HCT116 (cell line): Measurements from ENCODE around the gene SMARCAD1. TPM values are rescaled to one million over a fixed set of nuclear protein-coding genes. Genes with fewer than 3 reads are reported as not detected.

Source experiments
- ATAC-seq: fragments of 200-7000 bp; cut with Tn5 transposase; 2 replicates; pipeline ENCODE4 v1.9.1; 2020; ENCODE audit warnings: mild to moderate bottlenecking, moderate library complexity
- BruUV-seq: library from RNA; stranded (reverse); fragments of 400-500 nt; replicated peaks from 2 replicates; lab custom pipeline; 2021; lab: Mats Ljungman, UMichigan
- CTCF ChIA-PET: fragments of 300-600 bp; sonication (Branson Sonifier 250); formaldehyde crosslinking; loops from one replicate; lab custom pipeline; 2021; ENCODE audit warnings: antibody characterized with exemption; lab: Charles Lee
- POLR2A ChIA-PET: fragments of 300-600, 350-600 bp; sonication (Branson Sonifier 250); formaldehyde crosslinking; loops from one replicate; lab custom pipeline; 2021; ENCODE audit warnings: antibody characterized with exemption; lab: Charles Lee
- RAD21 ChIA-PET, 2 experiments: fragments of 300-600 bp; sonication (Branson Sonifier 250); formaldehyde crosslinking; loops; one replicate each; lab custom pipeline; 2023; ENCODE audit warnings: low total read pairs in 2 of 2; ENCODE audit not compliant: uncharacterized antibody in 2 of 2, unreplicated experiment in 2 of 2, low non-redundant PET in 1 of 2; lab: Charles Lee
- DNase-seq: peaks from one replicate; pipeline ENCODE4 v3.0.0-alpha.2; 2010; ENCODE audit warnings: low read depth, low spot score
- H2AFZ ChIP-seq: fragments of 200-600 bp; shearing (Covaris generic), sonication (generic); 2 replicates; pipeline ENCODE4 v1.6.1; 2017; ENCODE audit warnings: low read depth, mixed run types, mixed read lengths, antibody characterized with exemption, low read length; ENCODE audit not compliant: poor library complexity, severe bottlenecking
- H3K27ac ChIP-seq: 2 replicates; pipeline ENCODE4 v1.5.1; 2012; ENCODE audit warnings: low read depth, low read length
- H3K27me3 ChIP-seq: fragments of 200-600 bp; sonication (generic); 2 replicates; pipeline ENCODE4 v1.6.1; 2016; ENCODE audit warnings: mixed run types, low read length, mixed read lengths; ENCODE audit not compliant: insufficient read depth
- H3K36me3 ChIP-seq, 2 experiments: fragments of 200-500 bp in 1 of 2; fragments of 200-600 bp in 1 of 2; sonication (Bioruptor generic) in 1 of 2; sonication (generic) in 1 of 2; 2 replicates each; pipeline versions ENCODE4 v1.5.1 to v1.6.1; 2014 to 2016; ENCODE audit warnings: low read length in 2 of 2, inconsistent platforms in 1 of 2, mixed read lengths in 1 of 2, mixed run types in 1 of 2; ENCODE audit not compliant: insufficient read depth in 2 of 2, control insufficient read depth in 1 of 2
- H3K4me1 ChIP-seq, 2 experiments: fragments of 200-600 bp in 1 of 2; sonication (generic) in 1 of 2; 2 replicates each; pipeline versions ENCODE4 v1.5.1 to v1.6.1; 2012 to 2017; ENCODE audit warnings: low read length in 2 of 2, inconsistent platforms in 1 of 2, mild to moderate bottlenecking in 1 of 2, mixed read lengths in 1 of 2, mixed run types in 1 of 2, moderate library complexity in 1 of 2; ENCODE audit not compliant: insufficient read depth in 2 of 2, control insufficient read depth in 1 of 2
- H3K4me2 ChIP-seq: fragments of 200-600 bp; sonication (generic); 2 replicates; pipeline ENCODE4 v1.6.1; 2017; ENCODE audit warnings: mixed run types, low read length, mixed read lengths
- H3K4me3 ChIP-seq, 2 experiments: fragments of 200-600 bp in 1 of 2; sonication (generic) in 1 of 2; replicated peaks in 1 of 2; 2 replicates each; pipeline ENCODE4 v1.5.1; 2011 to 2016; ENCODE audit warnings: low read length in 2 of 2, control low read depth in 1 of 2, low read depth in 1 of 2, mild to moderate bottlenecking in 1 of 2, mixed read lengths in 1 of 2, mixed run types in 1 of 2
- H3K79me2 ChIP-seq: fragments of 200-600 bp; sonication (generic); 2 replicates; pipeline ENCODE4 v1.6.1; 2017; ENCODE audit warnings: mild to moderate bottlenecking, mixed run types, low read length, moderate library complexity, mixed read lengths; ENCODE audit not compliant: insufficient read depth
- H3K9ac ChIP-seq: fragments of 200-600 bp; sonication (generic); 2 replicates; pipeline ENCODE4 v1.6.1; 2016; ENCODE audit warnings: low read length, mixed read lengths
- H3K9me2 ChIP-seq: fragments of 200-600 bp; sonication (generic), shearing (Covaris generic); 2 replicates; pipeline ENCODE4 v1.6.1; 2017; ENCODE audit warnings: mixed run types, mild to moderate bottlenecking, moderate library complexity; ENCODE audit not compliant: insufficient read depth
- H3K9me3 ChIP-seq, 2 experiments: fragments of 200-500 bp in 1 of 2; fragments of 200-600 bp in 1 of 2; sonication (Bioruptor generic) in 1 of 2; sonication (generic) in 1 of 2; 2 replicates each; pipeline ENCODE4 v1.6.1; 2014 to 2017; ENCODE audit warnings: low read length in 2 of 2, mixed read lengths in 2 of 2, inconsistent platforms in 1 of 2, low read depth in 1 of 2, mild to moderate bottlenecking in 1 of 2, mixed run types in 1 of 2, moderate library complexity in 1 of 2; ENCODE audit not compliant: control insufficient read depth in 1 of 2, insufficient read depth in 1 of 2
- H4K20me1 ChIP-seq: fragments of 200-600 bp; sonication (generic), shearing (Covaris generic); 2 replicates; pipeline ENCODE4 v1.6.1; 2017; ENCODE audit warnings: mixed run types, mild to moderate bottlenecking, moderate library complexity; ENCODE audit not compliant: insufficient read depth
- CEBPB ChIP-seq: IDR thresholded peaks from 2 replicates; pipeline ENCODE4 v1.6.1; 2012; ENCODE audit warnings: low read depth
- EGR1 ChIP-seq: IDR thresholded peaks from 2 replicates; pipeline ENCODE4 v1.6.1; 2012; ENCODE audit warnings: low read depth
- ELF1 ChIP-seq: IDR thresholded peaks from 2 replicates; pipeline ENCODE4 v1.6.1; 2012; ENCODE audit warnings: low read depth, borderline replicate concordance
- EZH2 ChIP-seq: fragments of 200-600 bp; sonication (generic); IDR thresholded peaks from 2 replicates; pipeline ENCODE4 v1.6.1; 2017; ENCODE audit warnings: antibody characterized with exemption, mixed run types
- EZH2phosphoT487 ChIP-seq: fragments of 200-600 bp; IDR thresholded peaks from 2 replicates; pipeline ENCODE4 v1.6.1; 2018; ENCODE audit warnings: antibody characterized with exemption, borderline replicate concordance
- FOSL1 ChIP-seq: IDR thresholded peaks from 2 replicates; pipeline ENCODE4 v1.6.1; 2012; ENCODE audit warnings: low read depth
- POLR2AphosphoS5 ChIP-seq: IDR thresholded peaks from 2 replicates; pipeline ENCODE4 v1.6.1; 2011; ENCODE audit warnings: mild to moderate bottlenecking, low read depth, low read length, moderate library complexity
- RAD21 ChIP-seq: IDR thresholded peaks from 2 replicates; pipeline ENCODE4 v1.6.1; 2012; ENCODE audit warnings: low read depth, mild to moderate bottlenecking
- YY1 ChIP-seq: IDR thresholded peaks from 2 replicates; pipeline ENCODE4 v1.6.1; 2011; ENCODE audit warnings: low read length, low read depth, moderate library complexity, mild to moderate bottlenecking; ENCODE audit not compliant: insufficient replicate concordance; ENCODE audit errors: extremely low read depth
- ZFX ChIP-seq: fragments of 450-650 bp; IDR thresholded peaks from 2 replicates; pipeline ENCODE4 v1.6.1; 2017
- intact Hi-C: fragments of 100-400 bp; cut with micrococcal nuclease; formaldehyde crosslinking; loops from 2 replicates; pipeline ENCODE4 v1.10.0; 2022
- total RNA-seq: library from RNA; stranded (reverse); gene quantifications from one replicate; pipeline ENCODE4 v1.2.1, GENCODE V29; 2021; ENCODE audit not compliant: unreplicated experiment
- TF ChIP-seq, protein P1 (sequence below): IDR thresholded peaks from 2 replicates; pipeline ENCODE4 v1.6.1; 2012
- TF ChIP-seq, protein P2 (sequence below): IDR thresholded peaks from 2 replicates; pipeline ENCODE4 v1.6.1; 2012
- TF ChIP-seq, protein P3 (sequence below): IDR thresholded peaks from 2 replicates; pipeline ENCODE4 v1.6.1; 2012; ENCODE audit warnings: low read depth

The SMARCAD1 gene
- total RNA-seq, 1 experiment from 2014 or later, result 33.6 TPM

DNA sequence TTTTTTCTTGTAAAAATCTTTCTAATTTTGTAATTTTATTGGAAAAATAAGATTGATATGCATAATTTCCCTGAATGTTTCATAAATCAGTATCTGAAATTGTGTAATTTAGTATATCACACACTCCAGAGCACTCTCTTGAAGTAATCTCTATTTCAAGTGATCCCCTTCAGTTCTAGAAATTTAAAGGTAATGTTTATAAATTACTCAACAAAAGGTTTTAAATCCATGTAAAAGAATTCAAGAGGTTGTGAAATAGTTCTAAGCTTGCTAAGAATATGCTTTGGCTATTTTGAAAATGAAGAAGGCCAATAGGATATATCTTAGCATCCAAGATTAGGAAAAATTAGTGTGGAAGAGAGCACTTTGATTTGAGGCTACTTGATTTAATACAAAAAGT is 28.2 kb downstream of the SMARCAD1 start:
- ChIA-PET CTCF (no interaction called here), RAD21 (no interaction called here), POLR2A (no interaction called here)
- Histone ChIP-seq H3K27me3 (no peaks in the 10 kb centered on the region), H3K4me1 (no peaks in the 10 kb centered on the region), H3K4me3 (no peak overlapping the region), H3K79me2 (peaks cover 28% of the 10 kb centered on the region), H3K9ac (no peak overlapping the region), H3K4me2 (no peak overlapping the region), H3K27ac (no peak overlapping the region), H4K20me1 (no peaks in the 10 kb centered on the region), H3K36me3 (peaks cover 13 to 26% of the 10 kb centered on the region in 2 experiments), H3K9me2 (no peaks in the 10 kb centered on the region), H3K9me3 (no peaks in the 10 kb centered on the region), H2AFZ (no peak overlapping the region)
- TF ChIP-seq EZH2 (no peak), FOSL1 (no peak), ELF1 (no peak), POLR2AphosphoS5 (no peak)
- TF ChIP-seq, protein P1, sequence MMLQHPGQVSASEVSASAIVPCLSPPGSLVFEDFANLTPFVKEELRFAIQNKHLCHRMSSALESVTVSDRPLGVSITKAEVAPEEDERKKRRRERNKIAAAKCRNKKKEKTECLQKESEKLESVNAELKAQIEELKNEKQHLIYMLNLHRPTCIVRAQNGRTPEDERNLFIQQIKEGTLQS, result no peak
- BruUV-seq, result no TSS peak
- intact Hi-C loops, result no loop called here
- ATAC-seq (no peak), DNase-seq (no peak)

DNA sequence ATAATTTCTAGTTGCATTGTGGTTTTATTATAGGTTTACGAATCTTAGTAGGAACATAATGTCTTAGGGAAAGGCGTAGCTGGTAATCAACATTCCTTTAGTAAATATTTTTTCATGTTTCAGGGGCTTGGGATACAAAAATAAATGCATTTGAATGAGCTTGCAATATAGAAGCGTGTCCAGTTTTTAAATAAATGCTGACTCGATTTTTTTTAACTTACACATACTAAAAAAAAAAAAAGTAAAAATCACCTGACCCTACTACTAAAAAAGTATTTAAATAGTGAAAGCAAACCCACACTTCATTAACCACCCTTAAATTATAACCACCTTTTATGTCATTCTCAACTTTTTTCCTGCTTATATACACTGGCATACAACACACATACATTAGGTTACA is 29.6 kb downstream of the SMARCAD1 start:
- no peaks in the 10 kb centered on the region for H3K4me1 ChIP-seq
- intact Hi-C loops, result no loop called here
- no peak overlapping the region for H2AFZ ChIP-seq
- no peak overlapping the region for H3K4me2 ChIP-seq
- no peak overlapping the region for H3K9ac ChIP-seq
- peaks cover 17% of the 10 kb centered on the region for H3K79me2 ChIP-seq
- RAD21 ChIA-PET, result no interaction called here
- H3K36me3 ChIP-seq, result peaks cover 18 to 32% of the 10 kb centered on the region in 2 experiments
- POLR2A ChIA-PET, result no interaction called here
- CTCF ChIA-PET, result no interaction called here
- no peak overlapping the region for H3K4me3 ChIP-seq
- ATAC-seq, result no peak
- no peaks in the 10 kb centered on the region for H4K20me1 ChIP-seq
- H3K27me3 ChIP-seq, result no peaks in the 10 kb centered on the region
- TF ChIP-seq EZH2, result no peak
- TF ChIP-seq, protein P2, sequence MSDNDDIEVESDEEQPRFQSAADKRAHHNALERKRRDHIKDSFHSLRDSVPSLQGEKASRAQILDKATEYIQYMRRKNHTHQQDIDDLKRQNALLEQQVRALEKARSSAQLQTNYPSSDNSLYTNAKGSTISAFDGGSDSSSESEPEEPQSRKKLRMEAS, result no peak
- TF ChIP-seq RAD21, result no peak
- TF ChIP-seq YY1, result no peak
- TF ChIP-seq EZH2phosphoT487, result no peak
- TF ChIP-seq CEBPB, result no peak
- TF ChIP-seq EGR1, result no peak
- TF ChIP-seq, protein P3, sequence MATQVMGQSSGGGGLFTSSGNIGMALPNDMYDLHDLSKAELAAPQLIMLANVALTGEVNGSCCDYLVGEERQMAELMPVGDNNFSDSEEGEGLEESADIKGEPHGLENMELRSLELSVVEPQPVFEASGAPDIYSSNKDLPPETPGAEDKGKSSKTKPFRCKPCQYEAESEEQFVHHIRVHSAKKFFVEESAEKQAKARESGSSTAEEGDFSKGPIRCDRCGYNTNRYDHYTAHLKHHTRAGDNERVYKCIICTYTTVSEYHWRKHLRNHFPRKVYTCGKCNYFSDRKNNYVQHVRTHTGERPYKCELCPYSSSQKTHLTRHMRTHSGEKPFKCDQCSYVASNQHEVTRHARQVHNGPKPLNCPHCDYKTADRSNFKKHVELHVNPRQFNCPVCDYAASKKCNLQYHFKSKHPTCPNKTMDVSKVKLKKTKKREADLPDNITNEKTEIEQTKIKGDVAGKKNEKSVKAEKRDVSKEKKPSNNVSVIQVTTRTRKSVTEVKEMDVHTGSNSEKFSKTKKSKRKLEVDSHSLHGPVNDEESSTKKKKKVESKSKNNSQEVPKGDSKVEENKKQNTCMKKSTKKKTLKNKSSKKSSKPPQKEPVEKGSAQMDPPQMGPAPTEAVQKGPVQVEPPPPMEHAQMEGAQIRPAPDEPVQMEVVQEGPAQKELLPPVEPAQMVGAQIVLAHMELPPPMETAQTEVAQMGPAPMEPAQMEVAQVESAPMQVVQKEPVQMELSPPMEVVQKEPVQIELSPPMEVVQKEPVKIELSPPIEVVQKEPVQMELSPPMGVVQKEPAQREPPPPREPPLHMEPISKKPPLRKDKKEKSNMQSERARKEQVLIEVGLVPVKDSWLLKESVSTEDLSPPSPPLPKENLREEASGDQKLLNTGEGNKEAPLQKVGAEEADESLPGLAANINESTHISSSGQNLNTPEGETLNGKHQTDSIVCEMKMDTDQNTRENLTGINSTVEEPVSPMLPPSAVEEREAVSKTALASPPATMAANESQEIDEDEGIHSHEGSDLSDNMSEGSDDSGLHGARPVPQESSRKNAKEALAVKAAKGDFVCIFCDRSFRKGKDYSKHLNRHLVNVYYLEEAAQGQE, result no peak
- TF ChIP-seq POLR2AphosphoS5, result no peak
- TF ChIP-seq ZFX, result no peak
- TF ChIP-seq ELF1, result no peak
- no peaks in the 10 kb centered on the region for H3K9me3 ChIP-seq
- DNase-seq, result no peak
- H3K9me2 ChIP-seq, result no peaks in the 10 kb centered on the region
- BruUV-seq, result no TSS peak
- no peak overlapping the region for H3K27ac ChIP-seq
